ENCODE results near the gene CRCP.

The CRCP gene

GRCh38 chr7:66198469-66198868, 83.8 kb downstream of the CRCP start:
- DNase-seq: no peak

GRCh38 chr7:66198956-66199355, 84.3 kb downstream of the CRCP start:
- no peak for DNase-seq

- DNase-seq: no peak
Observed at GRCh38 chr7:66202441-66202840, 87.8 kb downstream of the CRCP start.
